Esophagus squamous epithelium (tissue), 4 donors: ENCODE data around the gene RETREG1.

Experiments
- POLR2A ChIP-seq, 4 donors: fragments of 450-650 bp; IDR thresholded peaks; one replicate each; pipeline ENCODE4 v1.6.1; 2017; ENCODE audit warnings: antibody characterized with exemption in 4 of 4, mild to moderate bottlenecking in 4 of 4, moderate library complexity in 3 of 4
- TF ChIP-seq, protein P1 (sequence below), 6 experiments: fragments of 450-650 bp in 4 of 6; fragments of 200-600 bp in 2 of 6; sonication (generic) in 2 of 6; IDR thresholded peaks; one replicate each; pipeline ENCODE4 v1.5.1; 2016 to 2019; ENCODE audit warnings: antibody characterized with exemption in 6 of 6, mild to moderate bottlenecking in 4 of 6, moderate library complexity in 4 of 6

DNA sequence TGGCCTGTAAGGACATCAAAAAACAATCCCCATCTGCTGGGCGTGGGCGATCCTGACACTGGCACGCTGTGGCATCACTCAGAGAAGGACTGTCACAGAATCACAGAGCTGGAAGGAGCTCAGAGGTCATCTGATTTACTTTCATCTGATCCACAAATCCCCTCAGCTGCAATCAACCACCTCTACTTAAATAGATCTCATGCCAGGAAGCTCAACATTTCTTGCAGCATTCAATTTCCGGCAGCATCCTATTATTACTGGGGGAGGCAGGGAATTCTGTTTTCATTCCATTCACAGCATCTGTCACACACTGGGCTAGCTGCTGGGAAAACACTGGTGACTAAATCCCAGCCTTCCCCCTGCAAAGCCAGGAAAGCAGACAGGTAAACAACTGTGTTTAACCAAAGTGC is 38.3 kb downstream of the RETREG1 start:
- TF ChIP-seq POLR2A (IDR thresholded peaks at IDR 0.05): no peak
- TF ChIP-seq, protein P1, sequence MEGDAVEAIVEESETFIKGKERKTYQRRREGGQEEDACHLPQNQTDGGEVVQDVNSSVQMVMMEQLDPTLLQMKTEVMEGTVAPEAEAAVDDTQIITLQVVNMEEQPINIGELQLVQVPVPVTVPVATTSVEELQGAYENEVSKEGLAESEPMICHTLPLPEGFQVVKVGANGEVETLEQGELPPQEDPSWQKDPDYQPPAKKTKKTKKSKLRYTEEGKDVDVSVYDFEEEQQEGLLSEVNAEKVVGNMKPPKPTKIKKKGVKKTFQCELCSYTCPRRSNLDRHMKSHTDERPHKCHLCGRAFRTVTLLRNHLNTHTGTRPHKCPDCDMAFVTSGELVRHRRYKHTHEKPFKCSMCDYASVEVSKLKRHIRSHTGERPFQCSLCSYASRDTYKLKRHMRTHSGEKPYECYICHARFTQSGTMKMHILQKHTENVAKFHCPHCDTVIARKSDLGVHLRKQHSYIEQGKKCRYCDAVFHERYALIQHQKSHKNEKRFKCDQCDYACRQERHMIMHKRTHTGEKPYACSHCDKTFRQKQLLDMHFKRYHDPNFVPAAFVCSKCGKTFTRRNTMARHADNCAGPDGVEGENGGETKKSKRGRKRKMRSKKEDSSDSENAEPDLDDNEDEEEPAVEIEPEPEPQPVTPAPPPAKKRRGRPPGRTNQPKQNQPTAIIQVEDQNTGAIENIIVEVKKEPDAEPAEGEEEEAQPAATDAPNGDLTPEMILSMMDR (IDR thresholded peaks at IDR 0.05): no peak
